Measurements from ENCODE around the gene SYNE4.
"Not testable (repeated sequence)": the region's sequence is repeated elsewhere in the genome, so short reads cannot be mapped to it uniquely, and the experiment has no call there.

The SYNE4 gene

DNA sequence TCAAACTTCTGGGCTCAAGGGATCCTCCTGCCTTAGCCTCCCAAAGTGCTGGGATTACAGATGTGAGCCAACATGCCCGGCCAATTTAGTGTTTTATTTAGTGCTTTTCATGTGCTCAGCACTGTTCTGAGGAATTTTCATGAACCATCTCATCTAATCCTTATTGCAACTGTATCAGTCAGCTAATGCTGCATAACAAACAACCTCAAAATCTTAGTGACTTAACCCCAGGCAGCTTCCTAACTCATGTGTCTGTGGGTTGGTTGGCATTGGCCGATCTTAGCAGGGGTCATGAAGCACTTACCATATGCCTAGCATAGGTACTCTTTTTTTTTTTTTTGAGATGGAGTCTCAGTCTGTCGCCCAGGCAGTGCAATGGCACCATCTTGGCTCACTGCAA is 19.8 kb downstream of the SYNE4 start:
- TF ChIP-seq, protein P1, sequence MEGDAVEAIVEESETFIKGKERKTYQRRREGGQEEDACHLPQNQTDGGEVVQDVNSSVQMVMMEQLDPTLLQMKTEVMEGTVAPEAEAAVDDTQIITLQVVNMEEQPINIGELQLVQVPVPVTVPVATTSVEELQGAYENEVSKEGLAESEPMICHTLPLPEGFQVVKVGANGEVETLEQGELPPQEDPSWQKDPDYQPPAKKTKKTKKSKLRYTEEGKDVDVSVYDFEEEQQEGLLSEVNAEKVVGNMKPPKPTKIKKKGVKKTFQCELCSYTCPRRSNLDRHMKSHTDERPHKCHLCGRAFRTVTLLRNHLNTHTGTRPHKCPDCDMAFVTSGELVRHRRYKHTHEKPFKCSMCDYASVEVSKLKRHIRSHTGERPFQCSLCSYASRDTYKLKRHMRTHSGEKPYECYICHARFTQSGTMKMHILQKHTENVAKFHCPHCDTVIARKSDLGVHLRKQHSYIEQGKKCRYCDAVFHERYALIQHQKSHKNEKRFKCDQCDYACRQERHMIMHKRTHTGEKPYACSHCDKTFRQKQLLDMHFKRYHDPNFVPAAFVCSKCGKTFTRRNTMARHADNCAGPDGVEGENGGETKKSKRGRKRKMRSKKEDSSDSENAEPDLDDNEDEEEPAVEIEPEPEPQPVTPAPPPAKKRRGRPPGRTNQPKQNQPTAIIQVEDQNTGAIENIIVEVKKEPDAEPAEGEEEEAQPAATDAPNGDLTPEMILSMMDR (IDR thresholded peaks at IDR 0.05; ENCODE audit: low read depth, low read length), result no peak
- no peak for TF ChIP-seq POLR2A (IDR thresholded peaks at IDR 0.05; ENCODE audit: extremely low read depth, insufficient read length)
- TF ChIP-seq, protein P2, sequence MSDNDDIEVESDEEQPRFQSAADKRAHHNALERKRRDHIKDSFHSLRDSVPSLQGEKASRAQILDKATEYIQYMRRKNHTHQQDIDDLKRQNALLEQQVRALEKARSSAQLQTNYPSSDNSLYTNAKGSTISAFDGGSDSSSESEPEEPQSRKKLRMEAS (IDR thresholded peaks at IDR 0.05; ENCODE audit: low read depth, low read length), result no peak
- TF ChIP-seq MYC (IDR thresholded peaks at IDR 0.05; ENCODE audit: low read depth, low read length), result no peak
- DNase-seq (ENCODE audit: low read depth), result no peak
- no peak overlapping the region for H3K4me3 ChIP-seq (ENCODE audit: low read depth, low read length)

DNA sequence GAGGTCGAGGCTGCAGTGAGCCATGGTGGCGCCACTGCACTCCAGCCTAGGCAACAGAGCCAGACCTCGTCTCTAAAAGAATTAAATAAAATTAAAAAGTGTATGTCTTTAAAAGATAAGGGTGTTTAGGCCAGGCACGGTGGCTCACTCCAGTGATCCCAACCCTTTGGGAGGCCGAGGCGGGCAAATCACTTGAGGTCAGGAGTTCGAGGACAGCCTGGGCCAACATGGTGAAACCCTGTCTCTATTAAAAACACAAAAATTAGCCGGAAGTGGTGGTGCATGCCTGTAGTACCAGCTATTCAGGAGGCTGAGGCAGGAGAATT is 21.1 kb downstream of the SYNE4 start:
- no peak for DNase-seq (ENCODE audit: low read depth)
- no peak overlapping the region for H3K4me3 ChIP-seq (ENCODE audit: low read depth, low read length)
- TF ChIP-seq, protein P2 (IDR thresholded peaks at IDR 0.05; ENCODE audit: low read depth, low read length), result no peak
- TF ChIP-seq MYC (IDR thresholded peaks at IDR 0.05; ENCODE audit: low read depth, low read length) (no peak), POLR2A (IDR thresholded peaks at IDR 0.05; ENCODE audit: extremely low read depth, insufficient read length) (no peak)
- TF ChIP-seq, protein P1 (IDR thresholded peaks at IDR 0.05; ENCODE audit: low read depth, low read length), result no peak

DNA sequence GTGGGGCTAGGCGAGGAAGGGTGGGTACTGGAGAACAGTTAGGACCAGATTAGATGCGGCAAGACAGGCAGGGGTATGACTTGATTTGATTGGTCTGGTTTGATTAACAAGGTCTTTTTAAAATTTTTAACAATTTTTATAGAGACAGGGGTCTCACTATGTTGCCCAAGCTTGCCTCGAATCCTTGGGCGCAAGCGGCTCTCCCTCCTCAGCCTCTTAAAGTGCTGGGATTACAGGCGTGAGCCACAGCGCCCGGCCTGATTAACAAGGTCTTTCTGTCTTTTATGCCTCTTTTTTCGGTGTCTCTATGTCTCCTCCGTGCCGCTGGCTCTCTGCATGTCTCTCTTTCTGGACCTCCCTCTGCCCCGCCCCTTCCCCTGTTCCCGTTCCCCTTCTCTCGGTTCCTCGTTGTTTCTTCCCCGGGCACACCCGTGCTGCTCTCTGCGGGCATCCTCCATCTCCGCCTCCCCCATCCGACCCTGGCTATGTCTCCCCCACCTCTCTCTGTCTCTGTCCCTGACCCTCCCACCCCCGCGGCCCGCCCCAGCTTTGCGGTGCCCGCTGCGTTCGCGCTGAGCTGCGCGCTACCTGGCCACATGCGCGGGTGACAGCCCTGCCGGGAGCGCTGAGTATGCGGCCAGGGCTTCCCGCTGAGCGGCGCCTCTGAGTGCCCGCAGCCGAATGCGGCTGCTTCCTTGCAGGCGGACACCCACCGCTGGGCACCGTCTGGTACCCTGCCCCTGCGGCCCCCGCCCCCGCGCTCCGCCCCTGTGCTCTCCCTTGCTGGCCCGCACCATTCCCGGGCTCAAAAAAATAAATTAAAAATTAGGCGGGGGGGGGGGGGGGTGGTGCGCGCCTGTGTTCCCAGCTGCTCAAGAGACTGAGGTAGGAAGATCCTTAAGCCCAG is 21.7 kb downstream of the SYNE4 start:
- DNase-seq (ENCODE audit: low read depth), result peak; percentile 58
- TF ChIP-seq, protein P1 (IDR thresholded peaks at IDR 0.05; ENCODE audit: low read depth, low read length), result no peak
- TF ChIP-seq, protein P2 (IDR thresholded peaks at IDR 0.05; ENCODE audit: low read depth, low read length), result no peak
- TF ChIP-seq MYC (IDR thresholded peaks at IDR 0.05; ENCODE audit: low read depth, low read length) (no peak), POLR2A (IDR thresholded peaks at IDR 0.05; ENCODE audit: extremely low read depth, insufficient read length) (no peak)
- no peak overlapping the region for H3K4me3 ChIP-seq (ENCODE audit: low read depth, low read length)

DNA sequence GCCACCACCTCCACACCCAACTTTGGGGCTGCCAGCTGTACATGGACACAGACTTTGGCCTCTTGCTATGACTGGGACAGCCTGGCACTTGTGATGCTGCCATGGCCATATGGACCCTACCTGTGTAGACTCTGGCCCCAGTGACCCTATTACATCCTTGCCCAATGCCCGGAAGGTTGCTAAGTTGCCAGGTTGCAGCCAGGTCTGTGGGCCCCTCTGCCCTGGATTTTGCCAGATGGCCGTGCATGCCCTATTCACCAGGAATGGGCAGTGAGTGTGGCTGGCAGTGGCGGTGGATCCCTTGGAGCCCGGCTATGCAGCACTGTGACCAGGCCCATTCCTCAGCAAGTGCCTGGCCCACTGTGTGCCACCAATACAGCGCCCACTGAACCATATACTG is 22.5 kb downstream of the SYNE4 start:
- TF ChIP-seq, protein P1 (IDR thresholded peaks at IDR 0.05; ENCODE audit: low read depth, low read length), result no peak
- TF ChIP-seq POLR2A (IDR thresholded peaks at IDR 0.05; ENCODE audit: extremely low read depth, insufficient read length) (no peak), MYC (IDR thresholded peaks at IDR 0.05; ENCODE audit: low read depth, low read length) (no peak)
- TF ChIP-seq, protein P2 (IDR thresholded peaks at IDR 0.05; ENCODE audit: low read depth, low read length), result no peak
- no peak for DNase-seq (ENCODE audit: low read depth)
- H3K4me3 ChIP-seq (ENCODE audit: low read depth, low read length), result no peak overlapping the region

DNA sequence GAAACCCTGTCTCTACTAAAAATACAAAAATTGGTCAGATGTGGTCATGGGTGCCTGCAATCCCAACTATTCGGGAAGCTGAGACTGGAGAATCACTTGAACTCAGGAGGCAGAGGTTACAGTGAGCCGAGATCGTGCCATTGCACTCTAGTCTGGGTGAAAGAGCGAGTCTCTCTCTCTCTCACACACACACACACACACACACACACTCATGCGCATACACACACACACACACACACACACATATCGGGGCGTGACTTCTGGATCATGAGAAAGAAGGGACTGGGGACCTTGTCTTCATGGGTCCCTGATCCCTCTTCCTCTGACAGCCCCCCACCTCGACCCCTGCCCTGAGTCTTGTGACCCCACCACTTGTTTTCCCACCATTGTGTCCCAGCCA is 25.4 kb downstream of the SYNE4 start:
- H3K4me3 ChIP-seq (ENCODE audit: low read depth, low read length), result no peak overlapping the region
- TF ChIP-seq MYC (IDR thresholded peaks at IDR 0.05; ENCODE audit: low read depth, low read length) (no peak), POLR2A (IDR thresholded peaks at IDR 0.05; ENCODE audit: extremely low read depth, insufficient read length) (no peak)
- TF ChIP-seq, protein P2 (IDR thresholded peaks at IDR 0.05; ENCODE audit: low read depth, low read length), result no peak
- TF ChIP-seq, protein P1 (IDR thresholded peaks at IDR 0.05; ENCODE audit: low read depth, low read length), result no peak
- no peak for DNase-seq (ENCODE audit: low read depth)

DNA sequence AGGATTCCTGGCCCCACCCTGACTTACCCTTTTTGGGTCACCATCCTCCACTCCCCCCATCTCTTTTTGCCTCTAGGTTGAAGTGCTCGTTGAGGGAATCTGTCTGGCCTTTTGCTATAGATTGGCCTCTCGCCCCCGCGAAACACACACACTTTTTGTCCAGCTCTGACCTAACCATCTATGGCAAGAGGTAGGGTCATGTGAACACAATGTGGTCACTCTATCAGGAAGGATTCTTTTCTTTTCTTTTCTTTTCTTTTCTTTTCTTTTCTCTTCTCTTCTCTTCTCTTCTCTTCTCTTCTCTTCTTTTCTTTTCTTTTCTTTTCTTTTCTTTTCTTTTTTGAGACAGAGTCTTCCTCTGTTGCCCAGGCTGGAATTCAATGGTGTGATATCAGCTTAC is 27.6 kb downstream of the SYNE4 start:
- H3K4me3 ChIP-seq (ENCODE audit: low read depth, low read length); DNase-seq (ENCODE audit: low read depth): not testable (repeated sequence)

Data from NB4 (cell line).